ENCODE measurements around the gene ERBB4. TPM values are rescaled to one million over a fixed set of nuclear protein-coding genes. Genes with fewer than 3 reads are reported as not detected.
"Not testable (repeated sequence)": the region's sequence is repeated elsewhere in the genome, so short reads cannot be mapped to it uniquely, and the experiment has no call there.

The ERBB4 gene
- total RNA-seq, 1 donor from 2014 or later: 0.12 TPM

DNA sequence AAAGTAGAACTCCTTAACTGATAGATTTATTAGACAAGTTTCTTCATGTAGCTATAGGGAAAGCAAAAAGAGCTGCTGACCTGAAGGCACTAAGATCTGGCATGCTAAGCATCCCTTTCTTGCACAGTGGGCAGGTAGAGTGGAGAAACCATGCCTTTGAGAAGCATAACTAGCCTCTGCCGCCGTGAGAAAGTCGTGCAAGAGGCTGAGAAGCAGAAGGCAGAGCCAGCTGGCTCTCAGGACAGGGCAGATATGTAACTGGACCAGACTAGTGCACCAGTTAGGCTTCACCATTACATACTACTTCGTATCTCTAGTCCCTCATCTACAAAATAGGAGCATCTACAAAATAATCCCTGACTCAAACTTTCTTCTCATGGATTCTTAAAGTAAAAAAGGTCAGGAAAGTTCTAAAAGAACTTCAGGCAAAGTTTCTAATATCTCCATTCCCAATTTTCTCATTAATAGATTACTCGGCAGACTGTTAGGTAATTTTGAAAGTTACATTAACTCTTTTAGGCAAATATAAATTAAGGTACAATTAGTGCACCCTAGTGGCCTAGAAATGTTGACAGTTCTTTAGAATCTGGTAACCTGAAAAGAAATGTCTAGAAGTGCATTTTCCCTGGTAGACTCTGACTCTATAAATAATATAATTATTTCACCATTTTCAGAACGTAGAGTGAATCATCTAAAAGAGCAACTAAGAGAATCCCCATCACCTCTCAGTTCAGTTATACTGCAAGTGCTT lies 10.3 kb downstream of the ERBB4 start:
- ATAC-seq: no peak

DNA sequence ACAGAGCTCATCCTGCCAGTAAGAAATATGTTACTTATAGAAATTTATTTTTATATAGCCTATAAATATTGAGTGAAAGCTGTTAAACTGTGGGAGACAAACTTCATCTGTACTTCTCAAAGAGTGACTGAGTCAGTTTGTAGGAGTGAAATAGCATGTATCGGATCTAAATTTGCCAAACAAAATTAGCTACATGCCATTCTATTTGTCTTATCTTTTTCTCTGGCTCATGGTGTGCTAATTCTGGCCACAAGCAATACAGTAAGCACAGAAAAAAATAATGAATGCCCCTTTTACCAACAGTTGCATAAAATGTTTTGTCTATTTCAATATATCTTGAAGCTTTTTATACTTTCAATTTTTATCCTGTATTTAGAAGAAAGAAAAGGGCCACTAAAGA lies 12.5 kb downstream of the ERBB4 start:
- ATAC-seq: no peak

DNA sequence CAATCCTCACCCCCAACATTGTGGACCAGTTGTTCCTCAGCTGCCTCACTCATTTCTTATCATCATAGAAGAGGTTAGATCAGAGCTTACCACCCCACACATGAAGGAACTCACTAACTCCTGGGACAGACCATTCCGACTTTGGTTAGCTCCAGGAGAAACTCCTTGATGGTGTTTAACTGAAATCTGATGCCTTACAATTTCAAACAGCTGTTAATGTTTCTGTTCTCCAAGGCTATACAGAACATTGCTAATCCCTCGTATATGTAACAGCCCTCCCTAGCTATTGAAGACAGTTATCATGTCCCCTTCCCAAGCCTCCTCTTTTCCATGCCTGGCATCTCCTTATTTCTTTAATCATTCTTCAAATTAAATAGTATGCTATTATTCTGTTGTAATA lies 14.8 kb downstream of the ERBB4 start:
- ATAC-seq: no peak

DNA sequence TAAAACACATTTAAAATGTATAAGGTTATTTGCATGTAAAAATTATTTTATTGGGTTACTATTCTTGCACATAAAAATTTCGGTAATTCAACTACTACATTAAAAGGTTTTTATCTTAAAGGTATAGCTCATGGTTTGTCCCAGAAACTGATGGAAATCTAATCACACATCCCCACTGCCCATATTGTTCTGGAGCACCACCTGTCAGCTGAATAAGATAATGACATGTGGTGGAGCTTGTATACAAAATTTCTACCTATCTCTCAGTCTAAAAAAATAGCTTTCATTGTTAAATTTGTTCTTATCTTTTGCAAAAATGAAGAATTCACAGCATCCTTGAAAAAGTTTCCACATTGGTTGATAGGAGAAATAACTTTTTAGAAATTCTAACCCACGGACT lies 18.3 kb downstream of the ERBB4 start:
- no peak for ATAC-seq

DNA sequence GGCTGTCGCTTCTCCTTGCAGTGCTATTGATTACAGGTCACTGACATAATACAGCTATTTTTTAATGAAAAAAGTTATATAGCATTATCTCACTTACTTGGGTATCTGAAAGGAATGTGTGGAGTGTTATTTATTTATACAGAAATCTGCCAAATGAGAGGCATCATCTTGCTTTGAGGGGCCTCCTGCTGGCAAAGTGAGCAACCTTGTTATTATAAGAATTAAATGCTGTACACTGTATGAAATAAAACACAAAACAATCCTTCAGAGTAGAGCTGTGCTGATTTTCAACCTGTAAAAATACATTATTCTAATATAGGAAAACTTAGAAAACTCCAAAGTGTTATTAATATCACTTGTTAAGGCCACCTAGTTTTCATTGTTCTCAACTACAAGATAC lies 20.9 kb downstream of the ERBB4 start:
- no peak for ATAC-seq

DNA sequence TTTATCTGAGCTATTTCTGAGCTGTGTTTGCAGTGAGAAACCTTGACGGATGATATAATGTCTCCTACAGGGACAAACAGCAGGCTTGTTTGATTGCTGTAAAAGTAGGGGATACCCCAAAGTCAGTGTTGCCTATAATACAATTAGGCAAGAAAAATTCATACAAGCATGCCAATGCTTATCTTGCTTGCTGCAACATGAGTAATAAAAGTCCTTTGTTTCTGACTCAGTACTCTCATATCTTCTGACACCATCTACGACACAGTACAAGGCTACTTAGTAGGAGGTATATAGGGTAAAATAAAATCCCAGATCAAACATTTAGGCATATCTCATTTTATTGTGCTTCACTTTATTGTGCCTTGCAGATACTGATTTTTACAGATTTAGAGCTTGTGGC lies 33.0 kb downstream of the ERBB4 start:
- no peak for ATAC-seq

DNA sequence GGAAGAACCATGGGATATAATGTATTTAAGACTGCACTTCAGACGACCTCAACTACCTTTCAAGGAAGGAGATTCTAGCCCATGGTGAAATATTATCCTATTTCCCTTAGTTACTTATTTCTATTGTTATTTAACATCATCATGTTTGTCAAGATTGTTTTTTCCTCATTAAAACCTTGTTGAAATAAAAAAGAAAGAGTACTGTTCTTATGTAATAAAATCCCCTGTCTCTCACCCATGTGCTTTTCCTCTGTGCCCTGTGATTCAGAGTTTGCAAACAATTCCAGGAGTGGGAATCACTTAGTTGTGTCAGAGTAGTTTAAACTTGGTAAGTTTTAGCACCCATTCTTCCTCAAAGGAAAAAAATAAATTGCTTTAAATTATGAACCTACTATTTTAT lies 43.6 kb downstream of the ERBB4 start:
- no peak for ATAC-seq

DNA sequence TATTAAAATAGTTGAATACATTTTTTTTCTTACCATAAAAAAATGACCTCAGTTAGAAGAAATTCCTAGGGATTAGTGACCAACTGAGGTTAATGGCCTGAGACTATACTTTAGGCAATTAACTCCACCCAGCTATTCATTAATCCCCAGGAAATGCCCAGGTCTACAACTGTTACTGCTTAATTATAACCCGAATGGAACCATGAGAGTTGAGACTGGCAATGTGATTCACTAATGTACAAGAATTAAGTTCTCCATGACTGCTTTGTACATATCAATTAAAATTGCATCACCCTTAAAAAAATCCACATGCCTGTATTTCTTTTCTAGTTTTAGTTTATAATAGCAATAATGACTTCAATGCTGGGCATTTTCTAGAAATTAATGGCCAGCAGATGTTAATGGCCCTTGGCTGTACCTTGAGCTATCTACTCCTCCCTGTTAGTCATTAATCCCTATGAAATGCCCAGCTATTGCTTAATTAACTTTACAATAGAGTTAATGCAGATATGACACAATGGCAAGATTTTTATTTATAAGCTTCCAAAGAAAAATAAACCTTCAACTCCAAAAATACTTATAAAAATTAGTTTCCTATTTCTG lies 44.1 kb downstream of the ERBB4 start:
- ATAC-seq: peak; percentile 62

DNA sequence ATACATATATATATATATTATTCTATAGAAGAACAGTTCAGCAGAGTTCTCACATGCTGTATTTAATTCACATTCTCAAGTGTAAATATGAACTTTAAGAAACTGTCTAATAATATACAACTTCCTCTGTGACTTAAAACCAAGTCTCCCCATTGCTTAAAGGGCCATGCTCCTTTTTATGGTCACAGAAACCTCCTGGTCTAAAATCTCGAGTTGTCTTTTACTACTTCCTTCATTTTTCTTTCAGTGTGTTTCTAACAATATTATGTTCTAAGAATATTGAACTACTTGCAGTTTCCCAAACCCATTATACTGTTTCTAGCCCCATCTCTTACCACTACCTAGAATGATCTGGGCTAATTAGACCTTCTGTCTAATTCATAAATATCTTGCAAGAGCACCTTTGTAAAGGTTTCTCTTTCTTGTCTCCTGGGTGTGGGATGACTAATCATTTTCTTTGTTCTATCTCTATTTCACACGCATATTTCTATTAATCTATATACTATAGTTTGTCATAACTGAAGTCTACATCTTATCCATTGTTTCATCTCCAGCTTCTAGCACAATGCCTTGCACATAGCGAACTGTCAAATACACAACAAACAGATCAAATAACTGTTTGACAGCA lies 48.8 kb downstream of the ERBB4 start:
- ATAC-seq: no peak

DNA sequence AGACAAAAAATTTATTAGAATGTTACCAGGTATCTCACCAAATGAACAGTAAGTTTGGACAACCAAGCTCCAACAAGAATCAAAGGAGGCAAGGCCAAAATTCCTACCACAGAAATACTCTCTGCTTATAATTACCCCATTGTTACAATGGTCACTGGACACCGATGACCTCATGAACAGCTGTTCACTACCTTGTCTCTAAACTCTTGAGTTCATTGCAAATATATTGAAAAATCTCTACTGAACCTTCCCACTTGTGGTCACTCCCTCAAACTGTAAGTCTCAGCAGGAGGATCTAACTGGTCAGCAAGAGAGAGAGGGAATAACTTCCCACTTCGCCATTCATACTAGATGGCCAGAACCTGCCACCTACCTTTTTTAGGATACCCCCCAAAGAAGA lies 50.0 kb downstream of the ERBB4 start:
- no peak for ATAC-seq

DNA sequence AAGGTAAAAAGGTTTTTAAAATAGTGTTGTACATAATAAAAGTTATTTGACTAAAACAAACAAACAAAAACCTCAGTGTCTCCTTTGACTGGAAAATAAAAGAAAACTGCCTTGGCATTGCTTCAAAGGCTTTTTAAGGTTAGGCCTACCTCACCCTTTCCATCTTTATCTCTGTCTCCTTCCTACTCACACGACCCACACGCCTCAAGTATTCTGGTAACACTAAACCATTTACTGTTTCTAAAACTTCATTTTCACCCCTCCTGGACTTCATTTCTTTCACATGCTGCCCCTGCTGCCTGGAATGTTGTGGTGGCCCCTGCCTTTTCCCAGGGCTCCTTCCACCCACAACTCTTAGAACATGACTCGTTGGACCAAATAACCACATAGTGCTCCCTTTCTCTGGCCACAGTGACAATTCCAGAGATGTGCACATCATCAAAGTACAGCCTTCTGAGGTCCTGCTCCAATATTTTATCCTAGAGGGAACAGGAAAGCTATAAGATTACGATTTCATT lies 54.0 kb downstream of the ERBB4 start:
- ATAC-seq: no peak

DNA sequence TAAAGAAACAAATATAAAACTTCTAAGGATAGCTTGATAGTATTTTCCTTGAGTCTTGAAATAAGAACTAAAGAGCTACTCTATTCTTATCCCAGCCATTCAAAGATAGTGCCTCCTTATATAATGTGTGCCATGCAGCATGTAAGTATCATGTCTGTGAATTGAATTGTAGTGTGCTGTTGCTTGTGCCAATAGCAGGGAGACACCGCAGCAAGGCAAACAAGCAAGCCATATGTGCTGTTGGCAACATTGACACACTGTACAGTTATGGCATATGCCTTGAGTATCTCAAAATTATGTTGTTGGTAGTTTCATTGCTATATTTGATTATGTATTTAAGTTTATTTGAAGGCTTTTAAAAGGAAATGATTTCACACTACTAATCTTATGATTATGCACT lies 58.2 kb downstream of the ERBB4 start:
- ATAC-seq: no peak

DNA sequence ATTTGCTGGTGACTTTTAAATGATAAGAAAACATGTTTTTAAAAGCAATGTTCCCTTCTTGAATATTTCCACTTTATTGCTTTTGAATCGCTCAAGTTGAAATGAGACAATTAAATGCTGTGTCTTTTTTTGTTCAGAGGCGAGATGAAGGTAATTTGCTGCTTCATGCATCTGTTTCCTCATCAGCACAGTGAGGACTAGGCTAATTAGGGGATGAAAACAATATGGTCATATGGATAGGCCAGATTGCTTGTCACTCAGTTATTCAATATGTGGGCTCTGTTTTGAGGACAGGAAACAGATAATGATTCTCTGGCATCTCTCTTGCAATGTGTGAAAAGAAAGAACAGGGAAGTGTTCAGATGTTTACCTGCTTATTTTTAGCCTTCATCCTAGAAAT lies 61.0 kb downstream of the ERBB4 start:
- no peak for ATAC-seq

DNA sequence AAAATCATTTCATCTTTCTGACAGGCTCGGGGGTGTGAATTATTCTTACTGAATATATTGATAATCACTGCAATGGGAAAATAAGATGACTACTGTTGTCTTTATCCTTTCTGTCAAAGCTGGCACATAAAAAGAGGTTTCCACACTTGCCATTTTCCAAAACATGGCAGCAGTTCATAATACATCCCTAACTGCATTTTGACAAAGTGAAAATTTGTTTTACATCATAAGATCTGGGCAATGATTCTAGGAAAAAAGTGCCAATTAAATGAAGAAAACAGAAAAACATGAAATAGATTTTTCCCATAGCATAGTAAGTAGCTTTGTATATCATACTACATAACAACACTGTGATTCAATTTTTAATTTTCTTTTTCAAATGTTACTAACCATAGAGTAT lies 65.4 kb downstream of the ERBB4 start:
- ATAC-seq: no peak

DNA sequence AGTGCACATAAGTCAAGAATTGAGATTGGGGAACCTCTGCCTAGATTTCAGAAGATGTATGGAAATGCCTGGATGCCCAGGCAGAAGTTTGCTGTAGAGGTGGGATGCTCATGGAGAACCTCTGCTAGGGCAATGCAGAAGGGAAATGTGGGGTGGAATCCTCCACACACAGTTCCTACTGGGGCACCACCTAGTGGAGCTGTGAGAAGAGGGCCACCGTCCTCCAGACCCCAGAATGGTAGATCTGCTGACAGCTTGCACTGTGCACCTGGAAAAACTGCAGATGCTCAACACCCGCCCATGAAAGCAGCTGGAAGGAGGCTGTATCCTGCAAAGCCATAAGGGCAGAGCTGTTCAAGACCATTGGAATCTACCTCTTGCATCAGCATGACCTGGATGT lies 71.1 kb downstream of the ERBB4 start:
- ATAC-seq: not testable (repeated sequence)

DNA sequence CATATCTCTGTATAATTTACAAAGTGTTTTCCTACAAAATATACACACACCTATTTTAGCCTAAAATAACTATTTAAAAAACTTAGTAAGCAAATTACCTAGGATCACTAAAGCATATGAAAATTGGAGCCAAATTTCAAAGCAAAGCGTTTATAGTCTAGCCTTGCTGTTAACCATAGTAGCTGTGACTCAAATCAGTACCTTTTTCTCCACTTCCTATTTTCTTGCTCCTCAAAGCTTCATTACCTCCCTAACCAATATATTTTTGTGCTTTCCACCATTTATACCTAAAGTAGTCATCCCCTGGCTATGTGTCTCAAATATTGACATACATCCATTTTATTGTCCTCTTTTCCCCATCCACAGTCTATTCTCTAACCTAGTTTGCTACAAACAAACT lies 73.1 kb downstream of the ERBB4 start:
- no peak for ATAC-seq

DNA sequence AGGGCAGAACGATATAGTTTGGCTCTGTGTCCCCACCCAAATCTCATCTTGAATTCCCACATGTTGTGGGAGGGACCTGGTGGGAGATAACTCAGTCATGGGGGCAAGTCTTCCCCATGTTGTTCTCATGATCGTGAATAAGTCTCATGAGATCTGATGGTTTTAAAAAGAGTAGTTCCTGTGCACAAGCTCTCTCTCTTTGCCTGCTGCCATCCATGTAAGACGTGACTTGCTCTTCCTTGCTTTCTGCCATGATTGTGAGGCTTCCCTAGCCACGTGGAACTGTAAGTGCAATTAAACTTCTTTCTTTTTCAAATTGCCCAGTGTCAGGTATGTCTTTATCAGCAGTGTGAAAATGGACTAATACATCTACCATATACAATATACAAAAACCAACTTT lies 76.9 kb downstream of the ERBB4 start:
- ATAC-seq: not testable (repeated sequence)

DNA sequence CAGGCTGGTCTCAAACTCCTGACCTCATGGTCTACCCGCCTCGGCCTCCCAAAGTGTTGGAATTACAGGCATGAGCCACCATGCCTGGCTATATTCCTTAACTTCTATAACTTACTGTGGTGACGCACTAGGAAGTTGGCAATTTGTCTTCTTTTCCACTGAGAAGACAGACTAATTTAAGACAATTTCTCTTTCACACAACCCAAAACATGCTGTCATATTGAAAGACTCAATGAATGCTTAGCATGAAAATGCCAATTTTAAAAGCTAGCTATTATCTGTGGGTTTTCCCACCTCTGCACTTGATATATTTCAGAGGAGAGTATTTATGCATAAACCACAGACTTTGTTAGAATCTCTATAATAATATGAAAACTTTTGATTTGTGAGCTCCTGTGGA lies 84.5 kb downstream of the ERBB4 start:
- no peak for ATAC-seq

DNA sequence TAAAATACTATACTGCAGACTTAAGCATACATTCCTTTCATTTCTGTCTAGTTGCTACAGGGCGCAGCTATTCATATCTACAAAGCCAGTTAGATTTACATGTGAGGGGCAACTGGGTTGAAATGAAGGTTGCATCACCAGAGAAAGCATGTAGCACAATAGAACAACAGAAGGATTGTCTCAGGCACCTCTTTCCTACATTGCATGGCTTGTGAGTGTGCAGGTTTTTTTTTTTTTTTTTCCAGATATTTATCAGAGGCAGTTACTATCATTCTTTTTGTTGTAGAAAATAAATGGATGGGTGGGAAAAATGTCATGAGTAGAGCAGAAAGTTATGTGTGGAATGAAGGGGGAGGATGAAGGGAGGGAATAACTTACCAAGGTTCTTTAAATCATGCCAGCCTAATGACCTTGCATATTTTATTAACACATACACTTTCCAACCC lies 86.8 kb downstream of the ERBB4 start:
- no peak for ATAC-seq

DNA sequence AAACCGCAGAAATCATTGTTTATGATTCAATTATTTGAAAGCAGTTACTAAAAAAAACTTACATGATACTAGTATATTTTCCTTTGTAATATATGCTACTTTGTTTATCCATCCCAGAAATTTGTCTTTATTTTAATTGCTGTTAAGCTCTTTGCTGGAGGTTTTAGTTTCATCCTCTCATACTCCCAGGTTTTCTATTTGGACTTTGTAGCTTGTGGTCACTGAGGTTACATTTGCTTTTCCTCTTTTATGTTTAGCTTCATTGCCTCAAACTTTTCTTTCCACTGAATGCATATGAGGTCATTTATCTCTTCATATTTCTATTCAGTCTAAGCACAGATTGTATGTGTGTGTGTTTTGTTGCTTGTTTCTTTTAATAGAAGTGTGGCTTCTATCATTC lies 89.9 kb downstream of the ERBB4 start:
- ATAC-seq: no peak

DNA sequence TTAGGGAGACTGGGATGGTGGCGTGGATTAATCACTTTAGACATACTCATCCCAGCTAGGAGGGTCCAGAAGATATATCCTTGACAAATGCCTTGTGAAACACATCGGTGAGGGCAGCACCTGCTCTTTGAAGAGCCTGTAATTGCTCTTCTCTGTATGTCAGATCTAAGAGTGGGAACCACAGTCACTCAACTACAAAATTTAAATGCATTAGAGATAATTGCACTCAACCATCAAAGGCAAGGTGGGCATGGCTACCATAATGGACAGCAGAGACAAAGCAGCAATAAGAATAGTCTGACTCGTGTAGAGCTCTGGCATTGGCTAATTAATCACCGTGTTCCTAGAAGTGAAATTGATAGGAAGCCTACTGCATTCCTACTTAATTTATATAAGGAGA lies 96.8 kb downstream of the ERBB4 start:
- no peak for ATAC-seq

DNA sequence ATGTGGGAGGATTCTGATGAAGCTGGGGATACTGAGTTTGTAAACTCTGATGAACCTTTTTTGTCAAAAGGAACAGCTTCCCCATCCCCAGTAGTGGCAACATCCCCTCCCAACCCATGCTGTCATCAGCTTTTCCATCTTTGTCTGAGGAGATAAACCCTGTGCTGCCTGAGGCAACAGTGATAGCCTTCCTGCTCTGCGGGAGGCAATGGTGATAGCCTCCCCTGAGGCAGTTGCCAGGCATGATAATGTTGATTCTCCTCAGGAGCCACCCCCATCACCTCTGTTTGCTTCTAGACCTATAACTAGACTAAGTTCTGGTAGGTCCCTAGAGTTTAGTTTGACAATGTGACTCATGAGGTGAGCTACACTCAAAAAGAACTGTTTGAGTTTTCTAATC lies 97.5 kb downstream of the ERBB4 start:
- no peak for ATAC-seq

DNA sequence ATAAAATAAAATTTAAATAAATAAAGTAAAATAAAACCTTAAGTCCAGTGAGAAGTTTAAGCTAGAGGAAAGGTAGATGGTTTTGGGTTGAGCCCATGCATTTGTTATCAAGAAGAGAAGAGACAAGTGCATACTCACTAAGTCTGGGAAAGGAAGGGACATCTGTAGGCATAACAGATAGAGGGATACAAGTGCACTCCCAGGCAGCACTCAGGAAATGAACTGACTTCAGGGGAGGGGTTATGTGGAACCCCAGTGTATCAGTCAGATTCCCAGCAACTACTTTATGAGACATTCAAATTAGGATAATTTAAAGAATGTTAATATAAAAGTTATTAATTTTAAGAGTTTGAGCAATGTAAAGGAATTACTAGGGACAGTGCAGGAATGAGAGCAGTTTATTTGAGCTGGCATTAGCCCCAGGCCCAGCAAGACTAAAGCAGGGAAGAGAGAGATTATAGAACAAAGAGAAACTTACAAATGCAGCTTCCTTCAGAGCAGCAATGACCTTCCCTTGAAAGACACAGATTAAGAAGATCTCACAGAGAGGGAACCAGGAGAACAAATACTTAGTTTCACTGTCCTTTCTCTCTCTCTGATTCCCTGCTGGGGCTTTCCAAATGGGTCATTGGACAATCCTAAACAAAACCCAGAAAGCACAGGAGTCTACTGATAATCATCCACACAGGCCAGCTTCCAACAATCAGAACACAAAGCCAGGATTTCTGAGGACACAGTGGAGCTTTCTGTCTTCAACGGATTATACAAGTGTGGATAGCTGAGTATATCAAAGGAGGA lies 109.7 kb downstream of the ERBB4 start:
- ATAC-seq: no peak
